ENCODE results near the gene FLVCR2. TPM values are rescaled to one million over a fixed set of nuclear protein-coding genes. Genes with fewer than 3 reads are reported as not detected.

The FLVCR2 gene
- total RNA-seq, 6 experiments from 2014 or later: 0.27 to 3.1 (median 1.8) TPM

DNA sequence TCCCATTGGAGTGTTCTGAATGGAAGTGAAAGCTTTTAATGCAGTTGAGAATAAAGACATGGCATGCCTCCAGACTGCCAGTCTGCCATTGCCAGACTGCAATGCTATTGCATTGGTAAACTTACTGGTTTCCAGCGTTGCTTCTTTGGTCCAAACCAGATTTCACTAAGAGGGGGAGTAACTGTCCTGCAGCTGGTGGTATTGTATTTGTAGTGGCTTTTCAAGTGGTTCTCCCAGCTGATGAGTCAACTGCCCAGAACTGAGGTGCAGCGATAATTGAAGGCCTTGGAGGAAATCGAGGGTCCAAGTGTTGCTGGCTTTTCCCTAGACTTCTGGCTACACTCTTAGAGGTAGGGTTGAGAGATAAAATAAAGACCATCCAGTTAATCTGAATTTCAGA lies 50.4 kb downstream of the FLVCR2 start:
- no peaks in the 10 kb centered on the region for H3K36me3 Mint-ChIP-seq (ENCODE audit: low read depth)
- no peak for TF ChIP-seq CTCF (IDR thresholded peaks at IDR 0.05)
- no peak overlapping the region for H3K4me3 Mint-ChIP-seq

DNA sequence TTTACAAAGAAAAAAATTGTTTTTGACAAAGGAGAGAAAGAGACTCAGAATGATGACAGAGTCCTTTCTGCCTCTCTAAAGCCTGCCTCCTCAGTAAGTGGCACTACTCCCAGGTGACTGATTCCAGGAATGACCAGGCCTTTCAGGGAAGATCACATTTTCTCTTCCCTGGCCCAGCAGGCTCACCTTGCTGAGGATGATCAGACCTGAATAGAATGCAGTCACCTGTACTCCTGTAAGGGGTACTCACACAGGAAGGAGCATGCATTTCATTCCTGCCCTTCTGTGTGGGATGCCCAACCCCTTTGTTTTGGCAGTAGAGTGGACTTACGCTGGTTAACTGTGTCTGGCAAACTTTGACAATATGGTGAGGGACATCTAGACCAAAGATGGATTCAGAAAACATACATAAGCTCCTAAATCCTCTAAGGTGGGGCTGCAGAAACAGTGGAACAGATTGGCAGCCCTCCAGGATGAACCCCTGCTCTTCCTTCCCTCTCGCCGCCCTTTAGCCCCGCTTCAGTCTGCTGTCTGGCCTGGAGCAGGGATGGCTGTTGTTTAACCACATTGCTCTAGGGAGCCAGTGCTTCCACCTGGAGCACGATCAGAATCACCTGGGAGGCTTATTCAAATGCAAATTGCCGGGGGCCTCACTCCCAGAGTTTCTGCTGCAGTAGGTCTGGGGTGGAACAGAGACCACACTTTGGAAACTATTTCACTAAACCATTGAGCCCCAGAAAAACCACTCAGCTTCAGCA lies 52.5 kb downstream of the FLVCR2 start:
- H3K27ac Mint-ChIP-seq: no peak overlapping the region
- H3K36me3 Mint-ChIP-seq (ENCODE audit: low read depth): no peaks in the 10 kb centered on the region
- no peak overlapping the region for H3K4me3 Mint-ChIP-seq
- no peak for TF ChIP-seq CTCF (IDR thresholded peaks at IDR 0.05)
- no peak for DNase-seq
- H3K27me3 Mint-ChIP-seq (ENCODE audit: insufficient read depth): peaks cover 29% of the 10 kb centered on the region
- peaks cover 10% of the 10 kb centered on the region for H3K4me1 Mint-ChIP-seq (ENCODE audit: low read depth)
- H3K9me3 Mint-ChIP-seq: no peaks in the 10 kb centered on the region

More for the DNA sequence above, 50.4 kb downstream of the FLVCR2 start:
- H3K9me3 Mint-ChIP-seq: no peaks in the 10 kb centered on the region
- H3K27ac Mint-ChIP-seq: no peak overlapping the region
- H3K27me3 Mint-ChIP-seq (ENCODE audit: insufficient read depth): peaks cover 24% of the 10 kb centered on the region
- H3K4me1 Mint-ChIP-seq (ENCODE audit: low read depth): no peaks in the 10 kb centered on the region
- DNase-seq: no peak

DNA sequence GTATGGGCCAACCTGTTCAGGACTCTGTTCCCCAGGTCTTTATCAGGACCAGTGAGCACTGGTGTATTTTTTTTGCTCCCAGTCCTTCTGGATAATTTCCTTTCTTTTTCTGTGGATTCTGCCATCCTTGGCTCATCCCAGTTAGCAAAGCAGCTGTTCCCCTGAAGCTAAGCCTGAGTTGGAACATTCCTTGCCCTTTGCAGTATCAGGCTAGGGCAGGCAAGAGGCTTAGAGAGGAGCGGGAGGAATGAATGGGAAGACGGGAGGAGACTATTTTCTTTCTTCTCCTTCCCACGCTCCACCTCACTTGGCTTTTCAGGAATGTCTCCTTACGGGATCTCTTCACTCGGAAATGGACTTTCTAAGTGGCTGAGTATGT lies 53.0 kb downstream of the FLVCR2 start:
- Mint-ChIP-seq H3K36me3 (ENCODE audit: low read depth) (no peaks in the 10 kb centered on the region), H3K27ac (no peak overlapping the region), H3K4me3 (no peak overlapping the region), H3K9me3 (no peaks in the 10 kb centered on the region), H3K4me1 (ENCODE audit: low read depth) (peaks cover 14% of the 10 kb centered on the region), H3K27me3 (ENCODE audit: insufficient read depth) (peaks cover 29% of the 10 kb centered on the region)
- TF ChIP-seq CTCF (IDR thresholded peaks at IDR 0.05): no peak
- no peak for DNase-seq

GRCh38 chr14:75634848-75635247 lies 56.4 kb downstream of the FLVCR2 start:
- H3K36me3 Mint-ChIP-seq (ENCODE audit: low read depth): no peaks in the 10 kb centered on the region

DNA sequence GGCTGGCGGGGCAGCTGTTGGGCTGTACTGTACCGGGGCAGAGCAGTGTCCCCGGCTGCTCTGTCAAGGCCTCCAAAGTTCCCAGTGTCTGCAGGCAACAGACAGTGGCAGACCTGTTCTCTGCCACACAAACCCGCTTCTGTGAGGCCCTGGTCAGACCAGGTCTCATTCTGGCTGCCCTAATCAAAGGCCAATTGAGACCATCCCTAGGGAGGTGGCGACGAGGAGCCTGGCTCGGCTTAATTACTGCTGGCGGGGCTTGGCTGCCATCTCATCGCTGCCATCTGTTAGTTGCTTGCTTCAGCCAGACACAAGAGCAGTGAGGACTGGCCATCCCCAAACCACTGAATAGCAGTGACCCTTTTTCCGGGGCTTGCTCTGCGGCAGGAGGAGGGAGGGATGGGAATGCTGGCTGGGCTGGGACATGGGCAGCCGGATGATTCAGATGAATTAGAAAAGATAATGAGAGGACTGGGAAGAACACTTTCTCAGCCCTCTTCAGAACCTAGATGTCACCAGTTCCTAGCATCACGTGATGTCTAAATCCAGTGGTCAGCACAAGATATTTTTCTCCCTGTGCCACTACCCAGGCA lies 57.8 kb downstream of the FLVCR2 start:
- TF ChIP-seq CTCF (IDR thresholded peaks at IDR 0.05): no peak
- H3K4me1 Mint-ChIP-seq (ENCODE audit: low read depth): peaks cover 21% of the 10 kb centered on the region

More at GRCh38 chr14:75634848-75635247, 56.4 kb downstream of the FLVCR2 start:
- H3K9me3 Mint-ChIP-seq: no peaks in the 10 kb centered on the region
- H3K27me3 Mint-ChIP-seq (ENCODE audit: insufficient read depth): peaks cover 29% of the 10 kb centered on the region
- no peak for TF ChIP-seq CTCF (IDR thresholded peaks at IDR 0.05)
- H3K27ac Mint-ChIP-seq: no peak overlapping the region
- H3K4me3 Mint-ChIP-seq: no peak overlapping the region
- no peak for DNase-seq
- H3K4me1 Mint-ChIP-seq (ENCODE audit: low read depth): peaks cover 21% of the 10 kb centered on the region

More for the DNA sequence above, 57.8 kb downstream of the FLVCR2 start:
- no peaks in the 10 kb centered on the region for H3K36me3 Mint-ChIP-seq (ENCODE audit: low read depth)
- H3K27ac Mint-ChIP-seq: peak overlapping the region; percentile 19; the same call in 1 of the 2 replicates
- peak overlapping the region; percentile 36; the same call in 1 of the 2 replicates for H3K4me3 Mint-ChIP-seq
- DNase-seq: peak; percentile 60
- no peaks in the 10 kb centered on the region for H3K9me3 Mint-ChIP-seq
- H3K27me3 Mint-ChIP-seq (ENCODE audit: insufficient read depth): peaks cover 27% of the 10 kb centered on the region

Data from HFFc6 (cell line).